GM12874 (cell line): Measurements from ENCODE around the gene TRNAU1AP.

Source experiments
- CTCF ChIP-seq: IDR thresholded peaks from 2 replicates; pipeline ENCODE4 v1.5.1; 2011; ENCODE audit warnings: low read depth, mild to moderate bottlenecking, control low read depth, low read length, moderate library complexity; ENCODE audit not compliant: insufficient read depth

TRNAU1AP gene

GRCh38 chr1:28518745-28519341 lies 34.0 kb upstream of the TRNAU1AP start:
- TF ChIP-seq CTCF, result no peak

GRCh38 chr1:28519946-28520725 lies 32.7 kb upstream of the TRNAU1AP start:
- TF ChIP-seq CTCF, result no peak

GRCh38 chr1:28521502-28522164 lies 31.3 kb upstream of the TRNAU1AP start:
- no peak for TF ChIP-seq CTCF

GRCh38 chr1:28526886-28527285 lies 26.0 kb upstream of the TRNAU1AP start:
- no peak for TF ChIP-seq CTCF

GRCh38 chr1:28530456-28530855 lies 22.4 kb upstream of the TRNAU1AP start:
- TF ChIP-seq CTCF, result no peak

GRCh38 chr1:28534671-28535070 lies 18.2 kb upstream of the TRNAU1AP start:
- no peak for TF ChIP-seq CTCF

- TF ChIP-seq CTCF, result no peak
Observed at GRCh38 chr1:28535180-28535579, 17.7 kb upstream of the TRNAU1AP start.
